ENCODE results near the gene MAP2K5.

The MAP2K5 gene

GRCh38 chr15:67745073-67746006 lies 202.8 kb downstream of the MAP2K5 start:
- peaks cover 6% of the 10 kb centered on the region for H3K4me1 ChIP-seq (ENCODE audit: low read length)
- no peak overlapping the region for H3K9ac ChIP-seq (ENCODE audit: low read length)
- no peak overlapping the region for H3K4me3 ChIP-seq (ENCODE audit: low read length)
- H4K20me1 ChIP-seq (ENCODE audit: insufficient read depth, low read length), result no peaks in the 10 kb centered on the region
- no peaks in the 10 kb centered on the region for H3K9me2 ChIP-seq (replicated peaks; ENCODE audit: insufficient read depth, low read length)
- TF ChIP-seq EZH2phosphoT487 (IDR thresholded peaks at IDR 0.05; ENCODE audit: low read length) (no peak), EZH2 (optimal IDR thresholded peaks at IDR 0.05; ENCODE audit: low read depth, low read length) (no peak), CTCF (IDR thresholded peaks at IDR 0.05; ENCODE audit: low read length) (no peak)
- no peak for DNase-seq
- peaks cover 4% of the 10 kb centered on the region; the same call in 1 of the 2 replicates for H3F3A ChIP-seq (ENCODE audit: insufficient read depth, low read length)
- H3K27me3 ChIP-seq (replicated peaks; ENCODE audit: insufficient read depth, low read length), result no peaks in the 10 kb centered on the region
- H3K27ac ChIP-seq (ENCODE audit: low read length), result no peak overlapping the region
- H3K36me3 ChIP-seq (replicated peaks; ENCODE audit: insufficient read depth, low read length), result no peaks in the 10 kb centered on the region
- H3K4me2 ChIP-seq (ENCODE audit: low read depth, low read length), result no peak overlapping the region
- no peaks in the 10 kb centered on the region for H3K9me3 ChIP-seq (replicated peaks; ENCODE audit: insufficient read depth, low read length)
- no peak overlapping the region for H2AFZ ChIP-seq (ENCODE audit: low read length)
- H3K79me2 ChIP-seq (ENCODE audit: low read length), result no peaks in the 10 kb centered on the region

- Histone ChIP-seq H3K27me3 (replicated peaks; ENCODE audit: insufficient read depth, low read length) (no peaks in the 10 kb centered on the region), H3K4me3 (ENCODE audit: low read length) (no peak overlapping the region), H3K27ac (ENCODE audit: low read length) (no peak overlapping the region), H3F3A (ENCODE audit: insufficient read depth, low read length) (peaks cover 4% of the 10 kb centered on the region; the same call in 1 of the 2 replicates), H3K4me2 (ENCODE audit: low read depth, low read length) (no peak overlapping the region), H3K36me3 (replicated peaks; ENCODE audit: insufficient read depth, low read length) (no peaks in the 10 kb centered on the region), H3K4me1 (ENCODE audit: low read length) (peaks cover 6% of the 10 kb centered on the region), H4K20me1 (ENCODE audit: insufficient read depth, low read length) (no peaks in the 10 kb centered on the region), H3K79me2 (ENCODE audit: low read length) (no peaks in the 10 kb centered on the region), H3K9me2 (replicated peaks; ENCODE audit: insufficient read depth, low read length) (no peaks in the 10 kb centered on the region), H3K9ac (ENCODE audit: low read length) (no peak overlapping the region), H2AFZ (ENCODE audit: low read length) (no peak overlapping the region), H3K9me3 (replicated peaks; ENCODE audit: insufficient read depth, low read length) (no peaks in the 10 kb centered on the region)
- no peak for DNase-seq
- TF ChIP-seq EZH2 (optimal IDR thresholded peaks at IDR 0.05; ENCODE audit: low read depth, low read length) (no peak), CTCF (IDR thresholded peaks at IDR 0.05; ENCODE audit: low read length) (no peak), EZH2phosphoT487 (IDR thresholded peaks at IDR 0.05; ENCODE audit: low read length) (no peak)
Measured at GRCh38 chr15:67746022-67746421, 203.5 kb downstream of the MAP2K5 start.

DNA sequence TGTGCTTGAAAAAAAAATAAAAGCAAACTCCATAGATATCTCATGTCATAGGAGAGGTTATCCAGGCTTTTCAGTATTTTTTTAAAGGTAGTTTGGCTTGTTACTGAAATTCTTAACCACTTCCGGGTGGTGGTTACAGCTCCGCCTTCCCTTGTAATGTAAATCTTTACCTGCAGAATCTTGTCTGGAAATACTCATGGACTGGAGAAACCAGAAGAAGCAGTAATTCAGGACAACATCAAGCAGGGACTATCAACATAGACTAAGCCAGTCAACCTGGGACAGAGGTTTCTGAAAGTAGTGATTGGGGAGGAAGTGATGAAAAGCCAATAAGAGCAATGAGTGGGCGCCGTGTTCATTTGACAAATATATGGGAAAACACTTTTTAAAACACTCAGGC lies 203.9 kb downstream of the MAP2K5 start:
- TF ChIP-seq EZH2 (optimal IDR thresholded peaks at IDR 0.05; ENCODE audit: low read depth, low read length) (no peak), EZH2phosphoT487 (IDR thresholded peaks at IDR 0.05; ENCODE audit: low read length) (no peak), CTCF (IDR thresholded peaks at IDR 0.05; ENCODE audit: low read length) (no peak)
- no peaks in the 10 kb centered on the region for H4K20me1 ChIP-seq (ENCODE audit: insufficient read depth, low read length)
- DNase-seq, result no peak
- H3K36me3 ChIP-seq (replicated peaks; ENCODE audit: insufficient read depth, low read length), result no peaks in the 10 kb centered on the region
- H3K79me2 ChIP-seq (ENCODE audit: low read length), result no peaks in the 10 kb centered on the region
- H3K9me2 ChIP-seq (replicated peaks; ENCODE audit: insufficient read depth, low read length), result no peaks in the 10 kb centered on the region
- no peak overlapping the region for H3K9ac ChIP-seq (ENCODE audit: low read length)
- H3K27ac ChIP-seq (ENCODE audit: low read length), result no peak overlapping the region
- H3K4me3 ChIP-seq (ENCODE audit: low read length), result no peak overlapping the region
- no peaks in the 10 kb centered on the region for H3K27me3 ChIP-seq (replicated peaks; ENCODE audit: insufficient read depth, low read length)
- H2AFZ ChIP-seq (ENCODE audit: low read length), result no peak overlapping the region
- no peak overlapping the region for H3K4me2 ChIP-seq (ENCODE audit: low read depth, low read length)
- peaks cover 1% of the 10 kb centered on the region for H3K4me1 ChIP-seq (ENCODE audit: low read length)
- H3F3A ChIP-seq (ENCODE audit: insufficient read depth, low read length), result peaks cover 2% of the 10 kb centered on the region; the same call in 1 of the 2 replicates
- H3K9me3 ChIP-seq (replicated peaks; ENCODE audit: insufficient read depth, low read length), result no peaks in the 10 kb centered on the region

Measured in MM.1S (cell line).